Heart left ventricle (tissue), 13 donors: Measurements from ENCODE around the gene EPB41L2.

ENCODE experiments used
- CTCF ChIP-seq, 12 donors: fragments of 200-600 bp; sonication (generic) in 4 of 12; IDR thresholded peaks; one replicate each; pipeline versions ENCODE4 v1.5.0 to v1.8.0; 2018 to 2022; ENCODE audit warnings: antibody characterized with exemption in 12 of 12, mild to moderate bottlenecking in 5 of 12
- POLR2A ChIP-seq, 2 donors: fragments of 450-650 bp; IDR thresholded peaks; one replicate each; pipeline ENCODE4 v1.6.1; 2017; ENCODE audit warnings: antibody characterized with exemption in 2 of 2, mild to moderate bottlenecking in 2 of 2, moderate library complexity in 2 of 2
- donor health status: ischemic (EF 13 %, LVEDD 7.1; RV severe dilation, severe dysfunction).
- donor health status: DM: no; HTN: yes; CAD: no.
- donor health status: DM: no; HTN: no; CAD: no.
- donor health status: ischemic (EF 25% LVEDD 6.9; RV normal size, moderate dysfunction).
- donor health status: ischemic (EF 25% LVEDD 5.7; RV mildly dilated, moderate dysfunction).
- donor health status: ischemic (EF 35%, LVEDD 5.7; RV mildly dilated, moderate dysfunction).
- donor health status: nonischemic (EF 11% LVEDD 7.7; RV severe dilation, severe dysfunction).
- donor health status: DM: yes; HTN: yes; CAD: no.
- donor health status: PGD.
- donor health status: ischemic (EF 29% LVEDD 5.4; RV normal size, mild dysfunction).
- donor health status: nonischemic (EF 23%, LVEDD 6.1; RV moderate dilation, normal function).

DNA sequence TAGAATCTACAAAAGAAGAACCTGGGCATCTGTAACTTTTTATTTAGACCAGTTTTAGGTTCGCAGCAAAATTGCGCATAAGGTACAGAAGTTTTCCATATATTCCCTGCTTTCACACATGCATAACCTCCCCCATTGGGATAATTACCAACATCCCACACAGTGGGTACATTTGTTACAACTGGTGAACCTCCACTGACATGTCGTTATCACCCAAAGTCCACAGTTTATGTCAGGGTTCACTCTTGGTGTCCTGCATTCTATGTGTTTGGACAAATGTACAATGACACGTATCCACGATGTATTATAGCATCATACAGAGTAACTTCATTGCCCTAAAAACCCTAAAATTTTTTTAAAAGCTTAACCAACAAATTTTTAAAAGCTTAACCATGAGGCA lies 126.1 kb downstream of the EPB41L2 start:
- TF ChIP-seq CTCF (IDR thresholded peaks at IDR 0.05) (no peak), POLR2A (IDR thresholded peaks at IDR 0.05) (no peak)
